Muscle layer of duodenum (tissue), 2 donors: ENCODE data around the gene STOML1.
"Not testable (repeated sequence)": the region's sequence is repeated elsewhere in the genome, so short reads cannot be mapped to it uniquely, and the experiment has no call there.

ENCODE experiments used
- H3K27ac ChIP-seq: one replicate; pipeline ENCODE4 v1.7.0; 2013; ENCODE audit warnings: mild to moderate bottlenecking, low read length
- H3K27me3 ChIP-seq: one replicate; pipeline ENCODE4 v1.7.0; 2013; ENCODE audit warnings: low read depth, mild to moderate bottlenecking, control low read depth, low read length
- H3K36me3 ChIP-seq, 2 donors: one replicate each; pipeline ENCODE4 v1.7.0; 2013; ENCODE audit warnings: low read length in 2 of 2, control low read depth in 1 of 2, mild to moderate bottlenecking in 1 of 2; ENCODE audit not compliant: insufficient read depth in 2 of 2, control insufficient read depth in 1 of 2
- H3K4me1 ChIP-seq, 2 donors: one replicate each; pipeline ENCODE4 v1.7.0; 2013; ENCODE audit warnings: low read length in 2 of 2, mild to moderate bottlenecking in 2 of 2, control low read depth in 1 of 2, moderate library complexity in 1 of 2; ENCODE audit not compliant: insufficient read depth in 2 of 2, control insufficient read depth in 1 of 2
- H3K4me3 ChIP-seq, 2 donors: one replicate each; pipeline ENCODE4 v1.7.0; 2013; ENCODE audit warnings: low read length in 2 of 2, low read depth in 1 of 2, mild to moderate bottlenecking in 1 of 2
- H3K9me3 ChIP-seq, 2 donors: one replicate each; pipeline ENCODE4 v1.7.0; 2013; ENCODE audit warnings: low read length in 2 of 2, control low read depth in 1 of 2, mild to moderate bottlenecking in 1 of 2; ENCODE audit not compliant: control insufficient read depth in 1 of 2
- donor health status: healthy.

STOML1 gene

DNA sequence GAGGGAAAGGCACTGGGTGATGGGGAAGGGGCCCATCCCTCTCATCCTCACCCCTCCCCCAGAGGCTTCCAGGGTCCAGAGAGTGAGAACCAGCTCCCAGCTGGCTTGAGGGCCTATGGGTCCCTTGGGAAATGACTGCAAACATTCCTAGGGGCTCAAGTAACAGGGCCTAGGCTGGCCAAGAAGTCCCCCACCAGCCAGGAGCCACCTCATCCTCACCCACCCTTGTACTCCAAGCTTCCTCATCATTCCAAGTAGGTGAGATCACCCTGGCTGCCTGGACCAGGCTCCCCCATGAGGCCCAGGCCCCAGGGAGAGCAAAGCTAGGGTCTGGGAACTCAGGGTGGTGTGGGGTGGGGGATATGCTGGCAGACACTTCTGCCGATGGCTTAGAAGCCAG lies 51.1 kb downstream of the STOML1 start:
- no peak overlapping the region for H3K4me3 ChIP-seq
- peaks cover 0 to 6% of the 10 kb centered on the region in 2 donors for H3K4me1 ChIP-seq
- H3K27me3 ChIP-seq, result no peaks in the 10 kb centered on the region
- no peaks in the 10 kb centered on the region for H3K9me3 ChIP-seq
- H3K27ac ChIP-seq, result no peak overlapping the region
- no peaks in the 10 kb centered on the region for H3K36me3 ChIP-seq

DNA sequence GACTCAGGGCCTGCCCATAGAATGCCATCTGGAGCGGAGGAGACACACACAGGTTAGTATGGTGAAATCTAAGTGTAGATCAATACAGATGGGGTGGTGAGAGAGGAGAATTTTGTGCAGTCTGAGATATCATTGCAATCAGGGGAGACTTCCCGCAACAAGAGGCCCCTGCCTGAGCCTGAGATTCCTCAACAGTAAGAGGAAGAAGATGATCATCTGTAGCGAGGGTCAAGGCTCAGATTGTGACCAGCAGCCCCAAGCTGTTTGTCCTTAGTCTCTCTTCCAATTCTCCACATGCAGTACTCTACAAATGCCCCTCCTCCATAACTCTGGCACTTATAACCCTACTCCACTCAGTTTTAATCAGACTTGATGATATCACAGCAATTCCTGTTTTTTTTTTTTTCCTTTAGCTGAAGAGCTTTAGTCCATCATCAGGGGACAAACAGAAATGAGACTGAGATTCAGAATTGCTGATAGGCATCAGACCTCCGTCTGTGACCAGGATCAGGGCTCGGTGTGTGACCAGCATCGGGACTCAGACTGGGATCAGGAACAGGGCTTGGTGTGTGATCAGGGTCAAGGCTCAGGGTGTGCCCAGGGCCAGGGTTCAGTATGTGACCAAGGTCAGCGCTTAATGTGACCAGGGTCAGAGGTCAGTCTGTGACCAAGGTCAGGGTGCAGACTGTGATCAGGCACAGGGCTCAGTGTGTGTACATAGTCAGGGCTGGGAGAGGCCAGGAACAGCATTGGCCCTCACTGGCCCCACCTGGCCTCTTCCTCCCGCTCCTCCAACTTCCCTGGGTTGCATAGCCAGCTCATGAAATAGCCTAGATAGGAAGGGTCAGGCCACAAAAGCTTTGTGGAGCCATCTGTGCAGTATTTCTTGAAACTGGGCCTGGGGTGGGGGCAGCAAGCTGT lies 51.8 kb downstream of the STOML1 start:
- Histone ChIP-seq H3K36me3 (no peaks in the 10 kb centered on the region), H3K9me3 (no peaks in the 10 kb centered on the region), H3K4me3 (no peak overlapping the region), H3K27me3 (no peaks in the 10 kb centered on the region), H3K4me1 (peaks cover 0 to 8% of the 10 kb centered on the region in 2 donors), H3K27ac (no peak overlapping the region)

DNA sequence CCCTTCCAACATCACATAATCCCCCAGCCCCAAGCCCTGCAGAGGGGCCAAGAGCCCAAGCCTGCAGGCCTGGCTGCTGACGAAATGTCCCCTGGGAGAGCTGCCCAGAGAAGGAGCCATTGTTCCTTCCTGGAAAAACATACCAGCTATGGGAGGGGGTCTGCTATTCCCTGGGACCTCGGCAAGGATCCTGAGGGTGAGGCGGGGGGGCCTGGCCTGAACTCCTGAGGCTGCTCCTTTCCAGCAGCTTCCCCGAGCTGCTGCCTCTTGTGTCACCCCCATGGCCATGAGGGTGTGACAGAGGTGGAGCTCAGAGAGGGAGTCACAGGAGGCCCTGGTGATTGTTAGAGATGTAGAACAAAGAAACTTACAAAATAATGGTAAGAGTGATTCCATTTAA lies 53.0 kb downstream of the STOML1 start:
- H3K9me3 ChIP-seq, result no peaks in the 10 kb centered on the region
- H3K27me3 ChIP-seq, result no peaks in the 10 kb centered on the region
- peaks cover 0 to 8% of the 10 kb centered on the region in 2 donors for H3K4me1 ChIP-seq
- H3K27ac ChIP-seq, result no peak overlapping the region
- H3K36me3 ChIP-seq, result no peaks in the 10 kb centered on the region
- no peak overlapping the region for H3K4me3 ChIP-seq

DNA sequence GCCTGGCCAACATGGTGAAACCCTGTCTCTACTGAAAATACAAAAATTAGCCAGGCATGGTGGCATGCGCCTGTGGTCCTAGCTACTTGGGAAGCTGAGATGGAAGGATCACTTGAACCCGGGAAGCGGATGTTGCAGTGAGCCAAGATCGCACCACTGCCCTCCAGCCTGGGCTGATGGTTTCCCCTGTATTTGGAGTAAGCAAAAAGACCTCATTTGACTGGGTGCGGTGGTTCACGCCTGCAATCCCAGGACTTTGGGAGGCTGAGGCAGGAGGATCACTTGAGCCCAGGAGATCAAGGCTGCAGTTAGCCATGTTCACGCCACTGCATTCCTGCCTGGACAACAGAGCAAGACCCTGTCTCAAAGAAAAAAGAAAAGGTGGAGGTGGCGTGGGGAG lies 53.6 kb downstream of the STOML1 start:
- not testable (repeated sequence) for H3K4me1 ChIP-seq, H3K27me3 ChIP-seq, H3K4me3 ChIP-seq, H3K9me3 ChIP-seq, H3K27ac ChIP-seq, H3K36me3 ChIP-seq

DNA sequence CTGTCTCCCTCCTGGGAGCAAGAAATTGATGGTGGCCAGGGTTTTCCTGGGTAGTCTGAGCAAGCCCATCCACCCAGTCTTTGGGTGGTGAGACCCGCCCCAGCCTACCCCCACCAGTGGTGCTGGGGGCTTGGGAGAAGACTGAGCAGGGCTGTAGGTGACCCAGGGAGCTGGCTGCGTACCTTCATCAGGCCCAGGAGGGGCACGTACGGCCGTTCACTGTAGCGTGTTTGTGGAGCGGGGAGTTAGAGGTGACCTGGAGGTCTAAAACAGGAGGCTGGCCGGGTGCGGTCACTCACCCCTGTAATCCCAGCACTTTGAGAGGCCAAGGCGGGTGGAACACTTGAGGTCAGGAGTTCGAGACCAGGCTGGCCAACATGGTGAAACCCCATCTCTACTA lies 54.4 kb downstream of the STOML1 start:
- H3K4me3 ChIP-seq, result no peak overlapping the region
- peaks cover 0 to 8% of the 10 kb centered on the region in 2 donors for H3K4me1 ChIP-seq
- no peaks in the 10 kb centered on the region for H3K9me3 ChIP-seq
- no peak overlapping the region for H3K27ac ChIP-seq
- H3K36me3 ChIP-seq, result no peaks in the 10 kb centered on the region
- no peaks in the 10 kb centered on the region for H3K27me3 ChIP-seq

DNA sequence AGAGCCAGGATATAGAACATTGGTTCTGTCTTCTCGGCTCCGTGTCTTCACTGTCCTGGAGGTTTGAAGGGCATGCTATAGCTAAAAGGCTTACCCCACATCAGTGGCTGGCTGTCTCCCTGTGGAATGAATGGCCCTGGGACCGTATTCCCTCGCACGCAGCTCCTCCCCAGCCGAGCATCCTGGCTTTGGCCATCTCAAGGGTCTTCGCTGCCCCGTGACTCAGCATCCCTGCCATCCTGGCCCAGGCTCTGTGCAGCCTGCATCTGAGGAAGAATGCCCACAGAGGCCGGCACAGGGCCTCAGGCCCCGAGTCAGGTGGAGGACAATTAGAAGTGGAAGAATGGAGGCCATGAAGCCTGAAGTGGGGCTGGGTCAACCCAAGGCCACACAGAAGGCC lies 54.8 kb downstream of the STOML1 start:
- Histone ChIP-seq H3K9me3 (no peaks in the 10 kb centered on the region), H3K4me3 (no peak overlapping the region), H3K27ac (no peak overlapping the region), H3K27me3 (no peaks in the 10 kb centered on the region), H3K4me1 (peaks cover 0 to 8% of the 10 kb centered on the region in 2 donors), H3K36me3 (no peaks in the 10 kb centered on the region)

DNA sequence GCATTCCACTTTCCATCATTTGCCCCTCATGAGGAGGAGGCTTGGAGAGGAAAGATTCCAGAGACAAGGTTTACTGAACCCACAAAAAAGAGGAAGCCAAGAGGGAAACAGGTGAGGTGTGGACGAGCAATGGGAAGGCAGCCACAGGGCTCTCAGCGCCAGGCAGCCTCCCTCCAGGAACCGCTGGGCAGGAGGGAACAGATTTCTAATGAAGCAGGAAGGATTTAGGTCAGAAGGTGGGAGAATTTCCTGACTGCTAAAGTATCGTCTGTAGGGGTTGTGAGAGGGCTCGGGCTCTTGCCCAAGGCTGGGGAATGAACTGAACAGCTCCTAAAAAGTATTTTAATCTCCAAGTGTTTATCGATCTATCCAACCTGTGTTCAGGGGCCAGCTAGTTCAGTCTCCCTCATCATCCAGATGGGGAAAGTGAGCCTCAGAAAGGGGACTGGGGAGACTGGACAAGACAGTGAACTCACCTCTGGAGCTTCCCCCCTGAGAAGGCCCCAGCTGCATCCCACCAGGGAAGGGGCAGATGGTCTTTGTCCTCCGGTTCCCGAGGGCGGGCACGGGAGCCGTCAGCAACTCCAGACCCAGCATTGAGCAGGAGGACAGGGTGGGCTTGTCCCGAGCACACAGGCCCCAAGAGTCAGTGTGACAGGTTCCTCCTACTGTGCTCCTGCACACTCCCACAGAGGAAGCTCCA lies 55.4 kb downstream of the STOML1 start:
- H3K27me3 ChIP-seq, result no peaks in the 10 kb centered on the region
- peaks cover 0 to 8% of the 10 kb centered on the region in 2 donors for H3K4me1 ChIP-seq
- H3K36me3 ChIP-seq, result no peaks in the 10 kb centered on the region
- no peak overlapping the region for H3K4me3 ChIP-seq
- no peaks in the 10 kb centered on the region for H3K9me3 ChIP-seq
- no peak overlapping the region for H3K27ac ChIP-seq

DNA sequence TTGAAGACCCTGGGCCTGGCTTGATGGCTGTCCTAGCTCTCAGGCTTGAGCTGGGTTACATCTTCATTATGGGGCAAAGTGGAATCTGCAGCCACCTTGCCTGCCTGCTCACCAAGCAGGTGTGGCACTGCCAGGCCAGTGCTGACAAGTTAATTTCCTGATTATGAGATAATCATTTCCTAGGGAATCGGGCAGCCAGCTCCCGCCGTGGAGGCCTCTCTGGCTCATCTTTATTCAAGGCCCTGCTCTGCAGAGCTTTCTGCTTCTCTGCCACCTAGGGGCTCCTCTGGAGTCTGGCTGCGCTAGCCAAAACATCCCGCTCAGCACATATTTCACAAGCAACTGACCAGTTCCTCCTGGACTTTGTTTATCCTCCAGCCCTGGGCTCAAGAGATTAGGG lies 55.9 kb downstream of the STOML1 start:
- H3K4me3 ChIP-seq, result no peak overlapping the region
- no peak overlapping the region for H3K27ac ChIP-seq

DNA sequence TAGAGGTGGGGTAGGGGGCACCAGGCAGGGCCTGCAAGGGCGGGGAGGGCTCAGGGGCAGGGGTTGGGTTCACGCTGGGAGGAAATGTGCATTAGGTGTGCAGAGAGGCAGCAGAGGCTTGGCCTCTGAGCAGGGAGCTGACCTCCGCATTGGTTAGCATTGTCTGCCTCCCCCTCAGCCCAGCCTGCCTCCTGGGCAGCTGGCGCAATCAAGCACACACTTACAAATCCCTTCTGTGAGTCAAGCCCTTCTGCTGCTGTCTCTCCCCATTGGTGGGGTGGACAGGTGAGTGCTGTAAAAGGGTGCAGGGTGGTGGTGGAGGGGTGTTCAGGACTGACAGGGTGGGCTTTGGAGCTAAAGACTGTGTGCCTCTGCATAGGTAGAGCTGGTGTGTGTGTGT lies 56.5 kb downstream of the STOML1 start:
- H3K4me1 ChIP-seq, result peaks cover 8% of the 10 kb centered on the region in 2 donors
- H3K36me3 ChIP-seq, result peaks cover 0 to 3% of the 10 kb centered on the region in 2 donors
- no peaks in the 10 kb centered on the region for H3K9me3 ChIP-seq
- no peaks in the 10 kb centered on the region for H3K27me3 ChIP-seq
- no peak overlapping the region for H3K27ac ChIP-seq
- no peak overlapping the region for H3K4me3 ChIP-seq

More for the DNA sequence above, 55.9 kb downstream of the STOML1 start:
- Histone ChIP-seq H3K36me3 (no peaks in the 10 kb centered on the region), H3K9me3 (no peaks in the 10 kb centered on the region), H3K4me1 (peaks cover 2 to 8% of the 10 kb centered on the region in 2 donors), H3K27me3 (no peaks in the 10 kb centered on the region)

DNA sequence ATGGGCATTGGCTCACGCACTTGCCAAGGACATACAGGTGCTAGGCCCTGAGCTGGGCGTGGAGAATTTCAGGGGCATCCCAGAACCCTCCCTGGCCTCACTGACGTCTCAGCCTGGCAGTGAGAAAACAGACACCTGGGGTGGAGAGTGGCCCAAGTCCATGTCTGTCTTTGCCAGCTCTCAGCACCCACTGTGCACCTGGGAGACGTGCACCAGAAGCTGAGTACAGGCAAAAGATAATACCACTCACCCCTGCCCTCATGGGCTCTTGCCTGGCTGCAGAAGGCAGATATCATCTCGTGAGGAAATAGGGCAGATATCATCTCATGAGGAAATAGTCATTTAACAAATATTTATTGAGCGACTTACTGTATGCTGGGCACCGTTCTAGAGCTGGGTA lies 57.8 kb downstream of the STOML1 start:
- H3K36me3 ChIP-seq, result peaks cover 0 to 6% of the 10 kb centered on the region in 2 donors
- H3K4me1 ChIP-seq, result peaks cover 8 to 21% of the 10 kb centered on the region in 2 donors
- H3K27ac ChIP-seq, result no peak overlapping the region
- peaks cover 3% of the 10 kb centered on the region for H3K27me3 ChIP-seq
- no peak overlapping the region for H3K4me3 ChIP-seq
- H3K9me3 ChIP-seq, result no peaks in the 10 kb centered on the region

DNA sequence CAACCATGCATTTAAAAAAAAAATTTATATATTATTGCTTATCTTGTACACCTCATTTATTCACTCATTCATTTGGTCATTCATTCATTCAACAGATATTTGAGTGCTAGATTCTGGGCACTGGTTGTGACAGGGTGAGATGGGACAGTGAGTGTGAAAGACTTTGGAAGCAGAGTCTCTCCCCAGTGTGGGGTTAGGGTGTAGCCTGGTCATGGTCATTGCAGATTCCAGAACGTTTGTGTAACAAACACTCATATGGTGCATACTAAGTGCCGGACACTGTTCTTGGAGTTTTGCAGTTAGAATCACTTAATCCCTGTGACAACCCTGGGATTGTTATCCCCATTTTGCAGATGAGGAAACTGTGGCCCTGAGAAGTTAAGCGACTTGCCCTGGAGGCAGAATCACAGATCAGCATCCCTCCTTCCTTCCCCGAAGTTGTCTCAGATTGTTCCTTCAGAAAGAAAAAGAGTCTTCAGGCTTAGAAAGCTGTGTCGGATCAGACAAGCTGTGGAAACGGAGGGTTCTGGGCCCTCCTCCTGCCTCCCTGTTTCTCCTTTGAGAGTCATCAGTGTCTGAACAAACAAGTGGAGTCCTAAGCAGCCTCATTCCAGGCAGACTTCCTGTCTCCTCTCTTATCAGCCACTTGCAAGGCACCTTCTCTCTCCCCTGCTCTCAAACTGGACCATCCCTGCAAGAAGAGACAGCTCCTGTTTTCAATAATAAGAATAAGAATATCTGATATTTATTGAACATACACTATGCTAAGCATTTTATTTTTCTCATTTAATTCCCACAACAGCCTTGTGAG lies 59.5 kb downstream of the STOML1 start:
- H3K27ac ChIP-seq, result no peak overlapping the region
- peaks cover 0 to 6% of the 10 kb centered on the region in 2 donors for H3K36me3 ChIP-seq
- no peak overlapping the region for H3K4me3 ChIP-seq
- H3K4me1 ChIP-seq, result peaks cover 11 to 35% of the 10 kb centered on the region in 2 donors
- H3K27me3 ChIP-seq, result peaks cover 6% of the 10 kb centered on the region
- no peaks in the 10 kb centered on the region for H3K9me3 ChIP-seq
